CD14-positive monocyte (primary cell): ENCODE results near the gene TMEM201. TPM values are rescaled to one million over a fixed set of nuclear protein-coding genes. Genes with fewer than 3 reads are reported as not detected.
A peak's percentile ranks its signal among the peaks of the same experiment; 100 is the strongest.

Experiments
- DNase-seq, 3 donors: peaks; one replicate each; pipeline ENCODE4 v3.0.0-alpha.2; 2011 to 2022
- H2AFZ ChIP-seq: 2 replicates; pipeline ENCODE4 v1.6.0; 2012; ENCODE audit warnings: mild to moderate bottlenecking, low read depth, low read length, inconsistent platforms; ENCODE audit not compliant: insufficient read depth, poor library complexity, severe bottlenecking
- H3K27ac ChIP-seq, 2 donors: 1 replicate in 1 of 2; 2 replicates in 1 of 2; pipeline ENCODE4 v1.5.1; 2012 to 2013; ENCODE audit warnings: low read length in 2 of 2, control low read depth in 1 of 2, inconsistent platforms in 1 of 2, low read depth in 1 of 2, mild to moderate bottlenecking in 1 of 2
- H3K27me3 ChIP-seq, 2 donors: one replicate each; pipeline versions ENCODE4 v1.6.0 to v1.6.1; 2011 to 2013; ENCODE audit warnings: low read length in 2 of 2; ENCODE audit not compliant: control insufficient read depth in 2 of 2, insufficient read depth in 2 of 2
- H3K36me3 ChIP-seq, 2 donors: replicated peaks in 1 of 2; 1 replicate in 1 of 2; 2 replicates in 1 of 2; pipeline versions ENCODE4 v1.5.1 to v1.6.1; 2012 to 2013; ENCODE audit warnings: low read length in 2 of 2, control low read depth in 1 of 2, inconsistent platforms in 1 of 2, mild to moderate bottlenecking in 1 of 2; ENCODE audit not compliant: insufficient read depth in 2 of 2, control insufficient read depth in 1 of 2
- H3K4me1 ChIP-seq, 2 donors: 1 replicate in 1 of 2; 2 replicates in 1 of 2; pipeline versions ENCODE4 v1.5.1 to v1.6.1; 2012 to 2013; ENCODE audit warnings: low read length in 2 of 2, control low read depth in 1 of 2, inconsistent platforms in 1 of 2, mild to moderate bottlenecking in 1 of 2, moderate library complexity in 1 of 2; ENCODE audit not compliant: insufficient read depth in 2 of 2, control insufficient read depth in 1 of 2
- H3K4me2 ChIP-seq: replicated peaks from 2 replicates; pipeline ENCODE3; 2012; ENCODE audit warnings: low read length, moderate library complexity, mild to moderate bottlenecking; ENCODE audit not compliant: poor library complexity, severe bottlenecking; ENCODE audit errors: extremely low read depth
- H3K4me3 ChIP-seq, 3 experiments: fragments of 200-600 bp in 1 of 3; sonication (generic) in 1 of 3; replicated peaks in 1 of 3; 1 replicate in 2 of 3; 2 replicates in 1 of 3; pipeline ENCODE4 v1.5.1; 2011 to 2013; ENCODE audit warnings: low read length in 3 of 3, mild to moderate bottlenecking in 3 of 3, control low read depth in 2 of 3, low read depth in 2 of 3, inconsistent platforms in 1 of 3, moderate library complexity in 1 of 3
- H3K79me2 ChIP-seq: 2 replicates; pipeline ENCODE4 v1.6.0; 2012; ENCODE audit warnings: mild to moderate bottlenecking, control low read depth, inconsistent platforms, low read length, moderate library complexity; ENCODE audit not compliant: insufficient read depth
- H3K9ac ChIP-seq: 2 replicates; pipeline ENCODE4 v1.6.0; 2017; ENCODE audit warnings: low read length, mild to moderate bottlenecking; ENCODE audit not compliant: insufficient read depth, poor library complexity, severe bottlenecking
- H3K9me3 ChIP-seq, 2 donors: replicated peaks in 1 of 2; 1 replicate in 1 of 2; 2 replicates in 1 of 2; pipeline versions ENCODE4 v1.5.1 to v1.6.1; 2012 to 2013; ENCODE audit warnings: low read length in 2 of 2, control low read depth in 1 of 2; ENCODE audit not compliant: control insufficient read depth in 1 of 2, insufficient read depth in 1 of 2
- H4K20me1 ChIP-seq: 2 replicates; pipeline ENCODE4 v1.6.0; 2012; ENCODE audit warnings: mild to moderate bottlenecking, low read length, control low read depth, moderate library complexity; ENCODE audit not compliant: insufficient read depth
- H3K27ac Mint-ChIP-seq, 7 donors: one replicate each; pipeline ENCODE4 v1.8.0; 2020; ENCODE audit warnings: mild to moderate bottlenecking in 7 of 7, mixed read lengths in 7 of 7, moderate library complexity in 6 of 7, inconsistent platforms in 2 of 7
- H3K27me3 Mint-ChIP-seq, 3 donors: one replicate each; pipeline ENCODE4 v1.8.0; 2021 to 2022; ENCODE audit warnings: low read depth in 3 of 3, mild to moderate bottlenecking in 3 of 3, mixed read lengths in 3 of 3, moderate library complexity in 3 of 3, inconsistent platforms in 1 of 3
- H3K36me3 Mint-ChIP-seq, 2 donors: one replicate each; pipeline ENCODE4 v1.8.0; 2020; ENCODE audit warnings: mixed read lengths in 2 of 2, inconsistent platforms in 1 of 2, mild to moderate bottlenecking in 1 of 2
- H3K4me1 Mint-ChIP-seq: one replicate; pipeline ENCODE4 v1.8.0; 2020; ENCODE audit warnings: mild to moderate bottlenecking, mixed read lengths
- H3K4me3 Mint-ChIP-seq, 2 donors: one replicate each; pipeline ENCODE4 v1.8.0; 2020; ENCODE audit warnings: mild to moderate bottlenecking in 2 of 2, mixed read lengths in 2 of 2, moderate library complexity in 1 of 2
- H3K9me3 Mint-ChIP-seq, 7 donors: one replicate each; pipeline ENCODE4 v1.8.0; 2020 to 2022; ENCODE audit warnings: mixed read lengths in 7 of 7, mild to moderate bottlenecking in 6 of 7, moderate library complexity in 6 of 7, inconsistent platforms in 2 of 7
- WGBS: methylation state at CpG from one replicate; pipeline ENCODE4 v1.1.5; 2013; ENCODE audit warnings: missing lambda C conversion rate; ENCODE audit not compliant: insufficient coverage; 5-methylcytosine and 5-hydroxymethylcytosine counted together
- intact Hi-C, 2 donors: fragments of 100-400 bp; cut with micrococcal nuclease; formaldehyde crosslinking; loops; one replicate each; pipeline versions ENCODE4 v1.15.0 to v1.15.1; 2023
- polyA plus RNA-seq, 3 donors: library from polyadenylated mRNA; depleted of rRNA in 1 of 3; unstranded in 2 of 3; stranded (reverse) in 1 of 3; fragments of 300-500 nt in 2 of 3; fragments of >200 nt in 1 of 3; fragmentation: Illumina TruSeq in 2 of 3; gene quantifications; 1 replicate in 2 of 3; 2 replicates in 1 of 3; pipeline ENCODE4 v1.2.3, GENCODE V29; 2012 to 2021
- TF ChIP-seq, protein P1 (sequence below): fragments of 200-600 bp; IDR thresholded peaks from one replicate; pipeline ENCODE4 v1.8.0; 2022; ENCODE audit warnings: antibody characterized with exemption, mild to moderate bottlenecking

Gene TMEM201
- polyA plus RNA-seq, 3 donors, result 0.37 to 3.7 (median 0.37) TPM

DNA sequence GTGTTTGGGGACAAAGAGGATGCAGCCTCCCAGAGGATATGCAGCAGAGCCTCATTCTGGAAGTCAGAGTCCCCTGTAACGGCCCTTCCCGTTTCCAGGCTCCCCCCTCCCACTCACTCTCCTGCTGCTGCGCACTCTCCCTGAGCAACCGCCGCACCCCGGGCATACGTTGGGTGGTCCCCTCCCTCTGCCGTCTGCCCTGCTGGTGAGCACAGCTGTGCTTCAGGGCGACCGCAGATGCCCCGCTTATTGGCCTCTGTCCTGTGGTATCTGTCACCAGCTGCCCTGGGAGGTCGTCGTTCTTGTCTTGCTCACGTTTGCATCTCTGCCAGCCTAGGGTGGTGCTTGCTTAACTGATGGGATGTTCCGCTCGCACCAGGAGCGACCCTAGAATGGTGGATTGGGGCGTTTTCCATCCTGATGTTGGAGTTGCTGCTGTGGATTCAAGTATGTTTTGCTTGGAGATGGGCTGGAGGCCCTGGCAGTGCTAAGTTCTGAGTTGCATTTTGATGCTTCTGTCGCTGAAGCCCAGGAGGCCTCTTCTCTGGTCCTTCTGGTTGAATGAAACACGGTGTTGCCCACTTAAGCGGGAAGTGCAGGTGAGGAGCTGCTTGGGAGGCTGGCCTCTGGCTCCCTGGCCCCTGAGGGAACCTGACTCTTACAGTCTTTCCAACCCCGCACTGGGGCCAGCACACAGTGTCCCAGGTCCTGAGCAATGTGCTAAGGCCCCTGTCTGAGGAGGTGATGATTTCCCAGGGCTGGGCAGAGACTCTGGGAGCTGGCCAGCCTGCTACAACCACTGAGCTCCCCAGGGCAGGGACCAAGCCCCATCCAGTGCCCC lies 3.2 kb downstream of the TMEM201 start:
- Histone ChIP-seq H3K4me1 (peaks cover 49 to 56% of the 10 kb centered on the region in 2 donors), H3K27ac (peak overlapping the region in 1 of 2 donors; percentile 22), H3K9ac (no peak overlapping the region), H4K20me1 (peaks cover 18% of the 10 kb centered on the region), H3K79me2 (peaks cover 50% of the 10 kb centered on the region), H3K9me3 (no peaks in the 10 kb centered on the region), H3K4me3 (peak overlapping the region in 1 of 3 experiments; percentile 15), H2AFZ (no peak overlapping the region), H3K27me3 (peaks cover 0 to 4% of the 10 kb centered on the region in 2 donors), H3K36me3 (peaks cover 0 to 3% of the 10 kb centered on the region in 2 donors), H3K4me2 (peak overlapping the region; percentile 43)
- peaks cover 48% of the 10 kb centered on the region for H3K4me1 Mint-ChIP-seq
- no peaks in the 10 kb centered on the region for H3K9me3 Mint-ChIP-seq
- intact Hi-C loops, result no loop called here
- TF ChIP-seq, protein P1, sequence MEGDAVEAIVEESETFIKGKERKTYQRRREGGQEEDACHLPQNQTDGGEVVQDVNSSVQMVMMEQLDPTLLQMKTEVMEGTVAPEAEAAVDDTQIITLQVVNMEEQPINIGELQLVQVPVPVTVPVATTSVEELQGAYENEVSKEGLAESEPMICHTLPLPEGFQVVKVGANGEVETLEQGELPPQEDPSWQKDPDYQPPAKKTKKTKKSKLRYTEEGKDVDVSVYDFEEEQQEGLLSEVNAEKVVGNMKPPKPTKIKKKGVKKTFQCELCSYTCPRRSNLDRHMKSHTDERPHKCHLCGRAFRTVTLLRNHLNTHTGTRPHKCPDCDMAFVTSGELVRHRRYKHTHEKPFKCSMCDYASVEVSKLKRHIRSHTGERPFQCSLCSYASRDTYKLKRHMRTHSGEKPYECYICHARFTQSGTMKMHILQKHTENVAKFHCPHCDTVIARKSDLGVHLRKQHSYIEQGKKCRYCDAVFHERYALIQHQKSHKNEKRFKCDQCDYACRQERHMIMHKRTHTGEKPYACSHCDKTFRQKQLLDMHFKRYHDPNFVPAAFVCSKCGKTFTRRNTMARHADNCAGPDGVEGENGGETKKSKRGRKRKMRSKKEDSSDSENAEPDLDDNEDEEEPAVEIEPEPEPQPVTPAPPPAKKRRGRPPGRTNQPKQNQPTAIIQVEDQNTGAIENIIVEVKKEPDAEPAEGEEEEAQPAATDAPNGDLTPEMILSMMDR, result no peak
- peaks cover 5 to 11% of the 10 kb centered on the region in 2 donors for H3K36me3 Mint-ChIP-seq
- peak in 2 of 3 donors; percentile 23 to 28 for DNase-seq
- peak overlapping the region in 5 of 7 donors; percentile 18 to 85 (median 46) for H3K27ac Mint-ChIP-seq
- H3K4me3 Mint-ChIP-seq, result peak overlapping the region in 1 of 2 donors; percentile 46
- H3K27me3 Mint-ChIP-seq, result peaks cover 5% of the 10 kb centered on the region in 3 donors
- WGBS, result 52% methylated on average over 22 of the region's 22 CpGs

DNA sequence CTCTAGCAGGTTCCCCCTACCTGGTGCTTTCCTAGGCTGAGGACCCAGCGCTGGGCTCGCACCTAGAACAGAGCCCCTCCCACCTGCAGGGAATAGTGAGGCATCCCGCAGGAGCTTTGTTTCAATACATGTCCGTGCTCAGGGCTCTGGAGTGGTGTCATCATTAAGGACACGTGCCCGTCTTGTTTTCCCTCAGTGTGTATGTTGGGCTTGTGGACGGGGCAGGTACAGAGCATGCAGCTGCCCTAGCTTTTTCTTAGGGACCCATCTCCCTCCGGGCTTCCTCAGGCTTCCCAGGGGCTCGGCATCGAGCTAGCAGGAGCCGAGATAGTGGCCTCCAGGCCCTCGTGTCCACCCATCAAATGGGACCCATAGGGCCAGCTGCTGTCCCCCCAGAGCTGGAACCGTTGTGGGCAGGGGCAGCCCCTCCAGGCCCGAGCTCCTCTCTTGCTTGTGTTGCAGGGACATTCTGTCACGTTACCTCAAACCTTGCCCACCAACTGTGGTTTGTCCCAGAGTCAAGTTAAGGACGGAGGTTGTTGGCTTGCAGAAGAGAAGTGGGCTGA lies 3.9 kb downstream of the TMEM201 start:
- no peak overlapping the region for H3K9ac ChIP-seq
- peak overlapping the region; percentile 50 for H3K4me2 ChIP-seq
- intact Hi-C loops, result no loop called here

More for the DNA sequence above, 3.9 kb downstream of the TMEM201 start:
- H3K27ac Mint-ChIP-seq, result peak overlapping the region in 3 of 7 donors; percentile 35 to 75 (median 50)
- TF ChIP-seq, protein P1, result no peak
- Histone ChIP-seq H3K36me3 (peaks cover 0 to 9% of the 10 kb centered on the region in 2 donors), H2AFZ (peak overlapping the region; percentile 61), H4K20me1 (peaks cover 18% of the 10 kb centered on the region), H3K79me2 (peaks cover 50% of the 10 kb centered on the region), H3K4me3 (peak overlapping the region in 1 of 3 experiments; percentile 55), H3K9me3 (no peaks in the 10 kb centered on the region), H3K4me1 (peaks cover 49 to 56% of the 10 kb centered on the region in 2 donors), H3K27me3 (peaks cover 0 to 4% of the 10 kb centered on the region in 2 donors), H3K27ac (no peak overlapping the region)
- H3K27me3 Mint-ChIP-seq, result peaks cover 5% of the 10 kb centered on the region in 3 donors
- H3K36me3 Mint-ChIP-seq, result peaks cover 11% of the 10 kb centered on the region in 2 donors
- H3K9me3 Mint-ChIP-seq, result no peaks in the 10 kb centered on the region
- no peak for DNase-seq
- WGBS, result 78% methylated on average over 11 of the region's 16 CpGs
- no peak overlapping the region for H3K4me3 Mint-ChIP-seq
- peaks cover 48% of the 10 kb centered on the region for H3K4me1 Mint-ChIP-seq
